Tibial artery (tissue), 4 donors: ENCODE results near the gene RGS11.

Experiments
- DNase-seq, 2 donors: peaks; one replicate each; pipeline ENCODE4 v3.0.0-alpha.2; 2019
- H3K27ac ChIP-seq, 2 donors: fragments of 200-600 bp; sonication (generic) in 1 of 2; 1 replicate in 1 of 2; 2 replicates in 1 of 2; pipeline ENCODE4 v1.5.1; 2018 to 2019; ENCODE audit warnings: mild to moderate bottlenecking in 1 of 2
- H3K27me3 ChIP-seq, 2 donors: fragments of 200-600 bp; sonication (generic) in 1 of 2; one replicate each; pipeline versions ENCODE4 v1.5.1 to v1.6.0; 2016 to 2019
- H3K36me3 ChIP-seq, 3 donors: fragments of 200-600 bp; sonication (generic) in 2 of 3; one replicate each; pipeline ENCODE4 v1.5.1; 2016 to 2019; ENCODE audit warnings: mild to moderate bottlenecking in 2 of 3
- H3K4me1 ChIP-seq, 4 donors: fragments of 200-600 bp; sonication (generic) in 2 of 4; 1 replicate in 3 of 4; 2 replicates in 1 of 4; pipeline ENCODE4 v1.5.1; 2016 to 2019
- H3K4me3 ChIP-seq, 2 donors: fragments of 200-600 bp; sonication (generic) in 1 of 2; 1 replicate in 1 of 2; 2 replicates in 1 of 2; pipeline ENCODE4 v1.5.1; 2018 to 2019; ENCODE audit warnings: mild to moderate bottlenecking in 2 of 2
- H3K9me3 ChIP-seq, 3 donors: fragments of 200-600 bp; sonication (generic) in 1 of 3; one replicate each; pipeline ENCODE4 v1.5.1; 2016 to 2019
- CTCF ChIP-seq, 2 experiments: fragments of 200-600 bp in 1 of 2; fragments of 450-650 bp in 1 of 2; IDR thresholded peaks; one replicate each; pipeline ENCODE4 v1.5.1; 2017 to 2019; ENCODE audit warnings: antibody characterized with exemption in 2 of 2, mild to moderate bottlenecking in 1 of 2, moderate library complexity in 1 of 2
- intact Hi-C: fragments of 100-400 bp; cut with DNase I; formaldehyde crosslinking; loops from one replicate; pipeline ENCODE4 v1.15.0; 2023; ENCODE audit warnings: low total_unique reads

RGS11 gene

GRCh38 chr16:296806-297510 is 21.2 kb upstream of the RGS11 start:
- peaks cover 30 to 84% (median 56%) of the 10 kb centered on the region in 3 donors for H3K36me3 ChIP-seq
- intact Hi-C loops: no loop called here
- H3K4me1 ChIP-seq: no peaks in the 10 kb centered on the region
- H3K9me3 ChIP-seq: no peaks in the 10 kb centered on the region
- no peak for DNase-seq
- no peak for TF ChIP-seq CTCF (IDR thresholded peaks at IDR 0.05)
- H3K27ac ChIP-seq: no peak overlapping the region
- H3K27me3 ChIP-seq: no peaks in the 10 kb centered on the region
- H3K4me3 ChIP-seq: no peak overlapping the region

GRCh38 chr16:296276-296675 is 20.5 kb upstream of the RGS11 start:
- Histone ChIP-seq H3K9me3 (no peaks in the 10 kb centered on the region), H3K36me3 (peaks cover 33 to 84% (median 59%) of the 10 kb centered on the region in 3 donors), H3K27ac (no peak overlapping the region), H3K4me1 (no peaks in the 10 kb centered on the region), H3K4me3 (no peak overlapping the region), H3K27me3 (no peaks in the 10 kb centered on the region)
- no peak for DNase-seq
- TF ChIP-seq CTCF (IDR thresholded peaks at IDR 0.05): no peak
- intact Hi-C loops: no loop called here

- no peak for TF ChIP-seq CTCF (IDR thresholded peaks at IDR 0.05)
- no peaks in the 10 kb centered on the region for H3K27me3 ChIP-seq
- intact Hi-C loops: no loop called here
- no peaks in the 10 kb centered on the region for H3K9me3 ChIP-seq
- no peak for DNase-seq
- no peaks in the 10 kb centered on the region for H3K4me1 ChIP-seq
- no peak overlapping the region for H3K27ac ChIP-seq
- H3K36me3 ChIP-seq: peaks cover 45 to 98% (median 82%) of the 10 kb centered on the region in 3 donors
- no peak overlapping the region for H3K4me3 ChIP-seq
Measured at GRCh38 chr16:293043-293775, 17.5 kb upstream of the RGS11 start.

- no peak overlapping the region for H3K27ac ChIP-seq
- H3K27me3 ChIP-seq: no peaks in the 10 kb centered on the region
- no peak overlapping the region for H3K4me3 ChIP-seq
- intact Hi-C loops: no loop called here
- DNase-seq: no peak
- peaks cover 40 to 98% (median 82%) of the 10 kb centered on the region in 3 donors for H3K36me3 ChIP-seq
- no peak for TF ChIP-seq CTCF (IDR thresholded peaks at IDR 0.05)
- no peaks in the 10 kb centered on the region for H3K4me1 ChIP-seq
- H3K9me3 ChIP-seq: no peaks in the 10 kb centered on the region
Measured at GRCh38 chr16:291539-291938, 15.8 kb upstream of the RGS11 start.

- H3K4me1 ChIP-seq: no peaks in the 10 kb centered on the region
- TF ChIP-seq CTCF (IDR thresholded peaks at IDR 0.05): no peak
- no peak for DNase-seq
- H3K27me3 ChIP-seq: no peaks in the 10 kb centered on the region
- no peaks in the 10 kb centered on the region for H3K9me3 ChIP-seq
- H3K36me3 ChIP-seq: peaks cover 39 to 95% (median 78%) of the 10 kb centered on the region in 3 donors
- no peak overlapping the region for H3K4me3 ChIP-seq
- intact Hi-C loops: no loop called here
- H3K27ac ChIP-seq: no peak overlapping the region
Measured at GRCh38 chr16:290681-291405, 15.1 kb upstream of the RGS11 start.
